ENCODE results near the gene ANKRD10.

ANKRD10 gene

DNA sequence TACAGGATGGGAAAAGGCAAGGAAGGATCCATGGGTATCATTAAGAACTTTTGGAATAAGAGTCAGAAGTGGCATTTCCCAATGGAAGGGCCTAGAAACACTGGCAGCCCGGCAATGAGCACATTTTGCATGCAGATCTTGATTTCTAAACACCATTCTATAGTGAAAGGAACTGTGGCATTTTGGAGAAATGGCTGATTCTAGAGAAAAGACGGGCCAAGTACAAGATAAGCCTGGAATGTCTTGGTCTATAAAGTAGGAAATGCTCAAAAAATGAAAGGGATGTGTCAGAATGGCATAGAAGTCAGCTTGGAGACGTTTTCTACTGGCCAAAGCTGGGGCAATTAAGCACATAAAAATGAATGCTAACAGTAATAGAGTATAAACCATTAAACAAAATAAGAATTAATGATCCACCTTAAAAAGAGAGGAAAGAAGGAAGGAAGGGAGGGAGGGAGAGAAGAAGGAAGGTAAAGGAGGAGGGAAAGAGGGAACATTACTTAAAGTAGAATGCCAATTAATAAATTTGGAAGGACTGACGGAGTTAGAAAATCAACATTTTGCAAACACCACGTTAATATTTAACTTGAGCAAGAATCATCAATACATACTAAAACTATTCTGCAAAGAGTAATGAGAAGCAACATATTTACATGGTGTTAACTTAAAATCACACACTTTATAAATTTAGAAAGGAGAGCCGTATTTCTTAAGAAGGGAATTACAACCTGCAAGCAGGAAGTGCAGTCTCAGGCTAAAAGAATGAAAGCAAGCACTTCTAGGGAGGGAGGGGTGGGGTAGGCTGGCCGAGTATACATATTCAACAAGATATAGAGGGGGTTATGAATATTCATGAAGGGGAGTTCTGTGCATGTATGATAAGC, 78.9 kb downstream of the ANKRD10 start:
- TF ChIP-seq CEBPB (IDR thresholded peaks at IDR 0.05) = no peak
- TF ChIP-seq ZBTB7A (IDR thresholded peaks at IDR 0.05; ENCODE audit: low read depth) = no peak
- TF ChIP-seq RAD21 (IDR thresholded peaks at IDR 0.05; ENCODE audit: low read depth) = no peak
- TF ChIP-seq YY1 (IDR thresholded peaks at IDR 0.05; ENCODE audit: low read depth) = no peak
- TF ChIP-seq NFIC (IDR thresholded peaks at IDR 0.05) = no peak
- TF ChIP-seq MAX (IDR thresholded peaks at IDR 0.05) = no peak
- TF ChIP-seq CREB1 (IDR thresholded peaks at IDR 0.05; ENCODE audit: low read depth) = no peak
- TF ChIP-seq EP300 (IDR thresholded peaks at IDR 0.05; ENCODE audit: borderline replicate concordance) = no peak
- TF ChIP-seq TEAD4 (IDR thresholded peaks at IDR 0.05) = no peak
- TF ChIP-seq FOXM1 (IDR thresholded peaks at IDR 0.05; ENCODE audit: borderline replicate concordance, low read depth) = no peak
- TF ChIP-seq USF1 (IDR thresholded peaks at IDR 0.05) = no peak
- TF ChIP-seq EGR1 (IDR thresholded peaks at IDR 0.05) = no peak
- no peak for TF ChIP-seq TAF1 (IDR thresholded peaks at IDR 0.05; ENCODE audit: low read depth)
- TF ChIP-seq, protein P1, sequence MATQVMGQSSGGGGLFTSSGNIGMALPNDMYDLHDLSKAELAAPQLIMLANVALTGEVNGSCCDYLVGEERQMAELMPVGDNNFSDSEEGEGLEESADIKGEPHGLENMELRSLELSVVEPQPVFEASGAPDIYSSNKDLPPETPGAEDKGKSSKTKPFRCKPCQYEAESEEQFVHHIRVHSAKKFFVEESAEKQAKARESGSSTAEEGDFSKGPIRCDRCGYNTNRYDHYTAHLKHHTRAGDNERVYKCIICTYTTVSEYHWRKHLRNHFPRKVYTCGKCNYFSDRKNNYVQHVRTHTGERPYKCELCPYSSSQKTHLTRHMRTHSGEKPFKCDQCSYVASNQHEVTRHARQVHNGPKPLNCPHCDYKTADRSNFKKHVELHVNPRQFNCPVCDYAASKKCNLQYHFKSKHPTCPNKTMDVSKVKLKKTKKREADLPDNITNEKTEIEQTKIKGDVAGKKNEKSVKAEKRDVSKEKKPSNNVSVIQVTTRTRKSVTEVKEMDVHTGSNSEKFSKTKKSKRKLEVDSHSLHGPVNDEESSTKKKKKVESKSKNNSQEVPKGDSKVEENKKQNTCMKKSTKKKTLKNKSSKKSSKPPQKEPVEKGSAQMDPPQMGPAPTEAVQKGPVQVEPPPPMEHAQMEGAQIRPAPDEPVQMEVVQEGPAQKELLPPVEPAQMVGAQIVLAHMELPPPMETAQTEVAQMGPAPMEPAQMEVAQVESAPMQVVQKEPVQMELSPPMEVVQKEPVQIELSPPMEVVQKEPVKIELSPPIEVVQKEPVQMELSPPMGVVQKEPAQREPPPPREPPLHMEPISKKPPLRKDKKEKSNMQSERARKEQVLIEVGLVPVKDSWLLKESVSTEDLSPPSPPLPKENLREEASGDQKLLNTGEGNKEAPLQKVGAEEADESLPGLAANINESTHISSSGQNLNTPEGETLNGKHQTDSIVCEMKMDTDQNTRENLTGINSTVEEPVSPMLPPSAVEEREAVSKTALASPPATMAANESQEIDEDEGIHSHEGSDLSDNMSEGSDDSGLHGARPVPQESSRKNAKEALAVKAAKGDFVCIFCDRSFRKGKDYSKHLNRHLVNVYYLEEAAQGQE (IDR thresholded peaks at IDR 0.05; ENCODE audit: low read depth) = no peak
- TF ChIP-seq TCF12 (IDR thresholded peaks at IDR 0.05; ENCODE audit: low read depth) = no peak

DNA sequence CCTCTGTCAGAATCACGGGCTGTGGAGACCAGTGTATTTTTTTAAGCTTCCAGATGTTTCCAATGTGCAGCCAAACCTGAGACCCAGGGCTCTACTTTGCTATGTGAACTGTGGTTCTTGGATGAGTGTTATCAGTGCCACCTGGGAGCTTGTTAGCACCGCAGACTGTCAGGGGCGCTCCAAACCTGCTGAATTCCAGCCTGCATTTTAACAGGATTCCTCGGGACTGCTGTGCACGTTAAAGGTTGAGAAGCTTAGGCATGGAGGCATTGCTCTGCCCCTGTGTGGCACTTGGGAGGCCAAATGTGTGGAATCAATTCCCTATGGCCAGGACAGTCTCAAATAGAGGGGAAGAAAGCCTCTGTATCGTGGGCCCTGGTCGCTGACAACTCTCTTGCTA, 80.3 kb downstream of the ANKRD10 start:
- no peak for TF ChIP-seq TCF12 (IDR thresholded peaks at IDR 0.05; ENCODE audit: low read depth)
- TF ChIP-seq FOXM1 (IDR thresholded peaks at IDR 0.05; ENCODE audit: borderline replicate concordance, low read depth) = no peak
- no peak for TF ChIP-seq RAD21 (IDR thresholded peaks at IDR 0.05; ENCODE audit: low read depth)
- TF ChIP-seq ZBTB7A (IDR thresholded peaks at IDR 0.05; ENCODE audit: low read depth) = no peak
- no peak for TF ChIP-seq CREB1 (IDR thresholded peaks at IDR 0.05; ENCODE audit: low read depth)
- TF ChIP-seq, protein P1 (IDR thresholded peaks at IDR 0.05; ENCODE audit: low read depth) = no peak
- TF ChIP-seq EGR1 (IDR thresholded peaks at IDR 0.05) = no peak
- TF ChIP-seq CEBPB (IDR thresholded peaks at IDR 0.05) = no peak
- no peak for TF ChIP-seq YY1 (IDR thresholded peaks at IDR 0.05; ENCODE audit: low read depth)
- TF ChIP-seq MAX (IDR thresholded peaks at IDR 0.05) = no peak
- TF ChIP-seq TEAD4 (IDR thresholded peaks at IDR 0.05) = no peak
- no peak for TF ChIP-seq USF1 (IDR thresholded peaks at IDR 0.05)
- no peak for TF ChIP-seq EP300 (IDR thresholded peaks at IDR 0.05; ENCODE audit: borderline replicate concordance)
- no peak for TF ChIP-seq TAF1 (IDR thresholded peaks at IDR 0.05; ENCODE audit: low read depth)

DNA sequence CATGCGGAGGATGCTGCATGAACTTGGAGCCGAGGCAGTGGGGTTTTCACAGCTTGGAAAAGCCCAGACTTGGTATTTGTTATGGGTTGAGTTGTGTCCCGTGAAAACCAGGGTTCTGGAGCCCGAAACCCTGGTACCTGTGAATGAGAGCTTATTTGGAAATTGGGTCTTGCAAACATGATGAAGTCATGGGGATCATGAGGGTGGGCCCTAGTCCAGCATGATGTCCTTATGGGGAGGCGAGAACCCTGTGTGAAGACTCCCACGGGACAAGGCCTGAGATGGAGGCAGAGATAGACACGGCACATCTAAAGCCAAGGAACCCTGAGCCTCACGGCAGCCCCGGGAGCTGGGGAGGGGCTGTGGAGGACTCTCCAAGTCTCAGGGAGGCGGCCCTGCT, 82.3 kb downstream of the ANKRD10 start:
- TF ChIP-seq CEBPB (IDR thresholded peaks at IDR 0.05) (no peak), MAX (IDR thresholded peaks at IDR 0.05) (no peak), TEAD4 (IDR thresholded peaks at IDR 0.05) (no peak), TAF1 (IDR thresholded peaks at IDR 0.05; ENCODE audit: low read depth) (no peak), NFIC (IDR thresholded peaks at IDR 0.05) (no peak), ZBTB7A (IDR thresholded peaks at IDR 0.05; ENCODE audit: low read depth) (no peak), EP300 (IDR thresholded peaks at IDR 0.05; ENCODE audit: borderline replicate concordance) (no peak), CREB1 (IDR thresholded peaks at IDR 0.05; ENCODE audit: low read depth) (no peak), RAD21 (IDR thresholded peaks at IDR 0.05; ENCODE audit: low read depth) (no peak), TCF12 (IDR thresholded peaks at IDR 0.05; ENCODE audit: low read depth) (no peak), YY1 (IDR thresholded peaks at IDR 0.05; ENCODE audit: low read depth) (no peak), FOXM1 (IDR thresholded peaks at IDR 0.05; ENCODE audit: borderline replicate concordance, low read depth) (no peak), EGR1 (IDR thresholded peaks at IDR 0.05) (no peak), USF1 (IDR thresholded peaks at IDR 0.05) (no peak)
- TF ChIP-seq, protein P1 (IDR thresholded peaks at IDR 0.05; ENCODE audit: low read depth) = no peak
